HCT116 (cell line): ENCODE measurements around the gene C2CD2L. TPM values are rescaled to one million over a fixed set of nuclear protein-coding genes. Genes with fewer than 3 reads are reported as not detected.
A peak's percentile ranks its signal among the peaks of the same experiment; 100 is the strongest.

Experiments used
- ATAC-seq: fragments of 200-7000 bp; cut with Tn5 transposase; 2 replicates; pipeline ENCODE4 v1.9.1; 2020; ENCODE audit warnings: mild to moderate bottlenecking, moderate library complexity
- BruUV-seq: library from RNA; stranded (reverse); fragments of 400-500 nt; replicated peaks from 2 replicates; lab custom pipeline; 2021; lab: Mats Ljungman, UMichigan
- CTCF ChIA-PET: fragments of 300-600 bp; sonication (Branson Sonifier 250); formaldehyde crosslinking; loops from one replicate; lab custom pipeline; 2021; ENCODE audit warnings: antibody characterized with exemption; lab: Charles Lee
- POLR2A ChIA-PET: fragments of 300-600, 350-600 bp; sonication (Branson Sonifier 250); formaldehyde crosslinking; loops from one replicate; lab custom pipeline; 2021; ENCODE audit warnings: antibody characterized with exemption; lab: Charles Lee
- RAD21 ChIA-PET, 2 experiments: fragments of 300-600 bp; sonication (Branson Sonifier 250); formaldehyde crosslinking; loops; one replicate each; lab custom pipeline; 2023; ENCODE audit warnings: low total read pairs in 2 of 2; ENCODE audit not compliant: uncharacterized antibody in 2 of 2, unreplicated experiment in 2 of 2, low non-redundant PET in 1 of 2; lab: Charles Lee
- DNase-seq: peaks from one replicate; pipeline ENCODE4 v3.0.0-alpha.2; 2010; ENCODE audit warnings: low read depth, low spot score
- H2AFZ ChIP-seq: fragments of 200-600 bp; shearing (Covaris generic), sonication (generic); 2 replicates; pipeline ENCODE4 v1.6.1; 2017; ENCODE audit warnings: low read depth, mixed run types, mixed read lengths, antibody characterized with exemption, low read length; ENCODE audit not compliant: poor library complexity, severe bottlenecking
- H3K27ac ChIP-seq: 2 replicates; pipeline ENCODE4 v1.5.1; 2012; ENCODE audit warnings: low read depth, low read length
- H3K27me3 ChIP-seq: fragments of 200-600 bp; sonication (generic); 2 replicates; pipeline ENCODE4 v1.6.1; 2016; ENCODE audit warnings: mixed run types, low read length, mixed read lengths; ENCODE audit not compliant: insufficient read depth
- H3K36me3 ChIP-seq, 2 experiments: fragments of 200-500 bp in 1 of 2; fragments of 200-600 bp in 1 of 2; sonication (Bioruptor generic) in 1 of 2; sonication (generic) in 1 of 2; 2 replicates each; pipeline versions ENCODE4 v1.5.1 to v1.6.1; 2014 to 2016; ENCODE audit warnings: low read length in 2 of 2, inconsistent platforms in 1 of 2, mixed read lengths in 1 of 2, mixed run types in 1 of 2; ENCODE audit not compliant: insufficient read depth in 2 of 2, control insufficient read depth in 1 of 2
- H3K4me1 ChIP-seq, 2 experiments: fragments of 200-600 bp in 1 of 2; sonication (generic) in 1 of 2; 2 replicates each; pipeline versions ENCODE4 v1.5.1 to v1.6.1; 2012 to 2017; ENCODE audit warnings: low read length in 2 of 2, inconsistent platforms in 1 of 2, mild to moderate bottlenecking in 1 of 2, mixed read lengths in 1 of 2, mixed run types in 1 of 2, moderate library complexity in 1 of 2; ENCODE audit not compliant: insufficient read depth in 2 of 2, control insufficient read depth in 1 of 2
- H3K4me2 ChIP-seq: fragments of 200-600 bp; sonication (generic); 2 replicates; pipeline ENCODE4 v1.6.1; 2017; ENCODE audit warnings: mixed run types, low read length, mixed read lengths
- H3K4me3 ChIP-seq, 2 experiments: fragments of 200-600 bp in 1 of 2; sonication (generic) in 1 of 2; replicated peaks in 1 of 2; 2 replicates each; pipeline ENCODE4 v1.5.1; 2011 to 2016; ENCODE audit warnings: low read length in 2 of 2, control low read depth in 1 of 2, low read depth in 1 of 2, mild to moderate bottlenecking in 1 of 2, mixed read lengths in 1 of 2, mixed run types in 1 of 2
- H3K79me2 ChIP-seq: fragments of 200-600 bp; sonication (generic); 2 replicates; pipeline ENCODE4 v1.6.1; 2017; ENCODE audit warnings: mild to moderate bottlenecking, mixed run types, low read length, moderate library complexity, mixed read lengths; ENCODE audit not compliant: insufficient read depth
- H3K9ac ChIP-seq: fragments of 200-600 bp; sonication (generic); 2 replicates; pipeline ENCODE4 v1.6.1; 2016; ENCODE audit warnings: low read length, mixed read lengths
- H3K9me2 ChIP-seq: fragments of 200-600 bp; sonication (generic), shearing (Covaris generic); 2 replicates; pipeline ENCODE4 v1.6.1; 2017; ENCODE audit warnings: mixed run types, mild to moderate bottlenecking, moderate library complexity; ENCODE audit not compliant: insufficient read depth
- H3K9me3 ChIP-seq, 2 experiments: fragments of 200-500 bp in 1 of 2; fragments of 200-600 bp in 1 of 2; sonication (Bioruptor generic) in 1 of 2; sonication (generic) in 1 of 2; 2 replicates each; pipeline ENCODE4 v1.6.1; 2014 to 2017; ENCODE audit warnings: low read length in 2 of 2, mixed read lengths in 2 of 2, inconsistent platforms in 1 of 2, low read depth in 1 of 2, mild to moderate bottlenecking in 1 of 2, mixed run types in 1 of 2, moderate library complexity in 1 of 2; ENCODE audit not compliant: control insufficient read depth in 1 of 2, insufficient read depth in 1 of 2
- H4K20me1 ChIP-seq: fragments of 200-600 bp; sonication (generic), shearing (Covaris generic); 2 replicates; pipeline ENCODE4 v1.6.1; 2017; ENCODE audit warnings: mixed run types, mild to moderate bottlenecking, moderate library complexity; ENCODE audit not compliant: insufficient read depth
- CBX3 ChIP-seq: IDR thresholded peaks from 2 replicates; pipeline ENCODE4 v1.6.1; 2012; ENCODE audit warnings: low read depth
- EGR1 ChIP-seq: IDR thresholded peaks from 2 replicates; pipeline ENCODE4 v1.6.1; 2012; ENCODE audit warnings: low read depth
- EZH2phosphoT487 ChIP-seq: fragments of 200-600 bp; IDR thresholded peaks from 2 replicates; pipeline ENCODE4 v1.6.1; 2018; ENCODE audit warnings: antibody characterized with exemption, borderline replicate concordance
- JUND ChIP-seq: IDR thresholded peaks from 2 replicates; pipeline ENCODE4 v1.6.1; 2012
- POLR2A ChIP-seq: IDR thresholded peaks from 2 replicates; pipeline ENCODE4 v1.7.0; 2011; ENCODE audit warnings: borderline replicate concordance; ENCODE audit not compliant: insufficient read depth, insufficient read length; ENCODE audit errors: extremely low read depth
- SIN3A ChIP-seq: IDR thresholded peaks from 2 replicates; pipeline ENCODE4 v1.6.1; 2012; ENCODE audit warnings: low read depth
- SP1 ChIP-seq: IDR thresholded peaks from 2 replicates; pipeline ENCODE4 v1.6.1; 2012; ENCODE audit warnings: low read depth
- TCF7L2 ChIP-seq: IDR thresholded peaks from 2 replicates; pipeline ENCODE4 v1.7.0; 2011; ENCODE audit warnings: borderline replicate concordance, inconsistent platforms; ENCODE audit not compliant: insufficient read depth, insufficient read length; ENCODE audit errors: extremely low read depth
- intact Hi-C: fragments of 100-400 bp; cut with micrococcal nuclease; formaldehyde crosslinking; loops from 2 replicates; pipeline ENCODE4 v1.10.0; 2022
- total RNA-seq: library from RNA; stranded (reverse); gene quantifications from one replicate; pipeline ENCODE4 v1.2.1, GENCODE V29; 2021; ENCODE audit not compliant: unreplicated experiment
- TF ChIP-seq, protein P1 (sequence below): IDR thresholded peaks from 2 replicates; pipeline ENCODE4 v1.6.1; 2012; ENCODE audit warnings: low read depth
- TF ChIP-seq, protein P2 (sequence below), 3 experiments: fragments of 200-600 bp in 1 of 3; sonication (generic) in 1 of 3; IDR thresholded peaks in 2 of 3; conservative IDR thresholded peaks in 1 of 3; 2 replicates each; pipeline ENCODE4 v1.5.1; 2012 to 2017; ENCODE audit warnings: low read depth in 2 of 3, low read length in 2 of 3, antibody characterized with exemption in 1 of 3, borderline replicate concordance in 1 of 3, control low read depth in 1 of 3, mild to moderate bottlenecking in 1 of 3, mixed read lengths in 1 of 3, mixed run types in 1 of 3, moderate library complexity in 1 of 3; ENCODE audit not compliant: insufficient read depth in 1 of 3
- TF ChIP-seq, protein P3 (sequence below): IDR thresholded peaks from 2 replicates; pipeline ENCODE4 v1.6.1; 2012

Gene C2CD2L
- total RNA-seq, 1 experiment from 2014 or later, result 12.4 TPM

DNA sequence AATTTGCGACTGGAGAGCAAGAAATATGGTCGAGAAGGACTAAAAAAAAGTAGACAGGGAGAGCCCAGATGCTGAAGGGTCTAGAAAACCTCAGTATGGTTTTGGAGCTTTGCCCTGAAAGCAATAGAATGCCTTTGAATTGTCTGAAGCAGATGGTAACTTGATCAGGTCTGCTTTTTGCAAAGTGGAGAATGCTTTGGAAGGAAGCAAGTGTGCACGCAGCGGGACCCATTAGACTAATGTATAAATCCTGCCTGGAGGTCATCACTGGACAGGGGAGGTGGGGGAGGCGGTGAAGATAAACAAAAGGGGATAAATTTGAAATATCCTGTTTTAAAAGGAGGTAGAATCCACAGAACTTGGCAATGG is 13.5 kb downstream of the C2CD2L start:
- intact Hi-C loops, result no loop called here
- ATAC-seq, result no peak

DNA sequence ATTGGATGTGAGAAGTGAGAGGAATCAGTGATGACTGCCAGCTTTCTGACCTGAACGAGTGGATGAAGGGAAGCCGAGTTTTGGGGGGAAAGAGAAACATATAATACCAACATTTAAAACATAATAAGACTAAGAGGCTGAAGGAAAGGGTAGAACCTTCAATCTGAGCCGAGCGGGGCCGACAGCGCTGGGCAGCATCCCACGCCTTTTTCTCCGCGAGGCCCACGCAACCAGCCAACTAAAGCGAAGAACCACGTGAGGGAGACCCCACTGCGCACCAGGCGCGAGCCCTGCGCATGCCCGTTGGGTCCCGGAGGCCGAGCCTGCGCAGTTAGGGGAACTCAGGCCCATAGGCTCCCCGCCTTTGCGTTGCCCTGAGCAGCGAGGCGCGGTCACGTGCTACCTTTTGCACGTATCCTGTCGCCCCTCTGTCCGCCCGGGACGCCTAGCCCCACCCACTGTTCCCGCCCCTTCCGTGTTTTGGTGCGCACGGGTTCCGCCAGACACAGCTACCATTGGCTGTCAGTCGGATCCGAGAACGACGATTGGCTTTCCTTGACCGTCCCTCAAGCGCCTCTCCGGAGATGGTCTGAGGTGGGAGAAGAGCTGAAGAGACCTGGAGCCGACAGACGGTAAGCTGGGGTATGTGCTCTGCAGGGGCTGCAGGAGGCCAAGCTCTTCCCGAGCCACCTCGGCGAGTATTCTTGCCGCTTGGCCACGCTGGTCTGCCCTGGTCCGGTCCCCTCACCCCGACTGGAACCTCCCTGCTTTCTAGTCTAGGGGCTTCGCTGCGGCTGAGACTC is 14.1 kb downstream of the C2CD2L start, which contains the start of gene HINFP:
HINFP (plus strand) TSS at position 573 of the 803 bp plus-strand sequence. CDS start 5,365 bp downstream, outside the sequence.
- Histone ChIP-seq H4K20me1 (no peaks in the 10 kb centered on the region), H3K9me2 (no peaks in the 10 kb centered on the region), H3K4me2 (peak within 1 kb of the TSS; percentile 87), H3K9ac (peak within 1 kb of the TSS; percentile 87), H3K4me3 (peak within 1 kb of the TSS; percentile 97 to 99), H3K9me3 (no peaks in the 10 kb centered on the region), H3K79me2 (peaks cover 25% of the 10 kb centered on the region), H3K27me3 (no peaks in the 10 kb centered on the region), H3K36me3 (peaks cover 0 to under 1% of the 10 kb centered on the region in 2 experiments; a peak in 1 of 4 replicates), H3K4me1 (peaks cover 16 to 30% of the 10 kb centered on the region in 2 experiments), H2AFZ (peak within 1 kb of the TSS; percentile 75), H3K27ac (peak within 1 kb of the TSS; percentile 62)
- no TSS peak for BruUV-seq
- ChIA-PET CTCF (interaction anchor here (0.6 to 1.9 kb wide), 5 partner anchors 14 to 217 kb away, joined by 3 to 6 read pairs (median 4); partner anchors contain the start of genes HMBS and NLRX1), POLR2A (interaction anchor here (0.6 to 2.5 kb wide), 12 partner anchors 9 to 235 kb away, joined by 3 to 14 read pairs (median 4); partner anchors contain the start of genes C2CD2L, DPAGT1 and HMBS), RAD21 (interaction anchor here in 1 of 2 experiments (0.6 kb wide), 1 partner anchor 19 kb away, joined by 4 read pairs; the partner anchor contains the start of gene DPAGT1)
- intact Hi-C loops, result no loop called here
- DNase-seq (peak; percentile 97), ATAC-seq (peak; percentile 97)
- TF ChIP-seq CBX3 (no peak), EZH2phosphoT487 (no peak), SIN3A (no peak), POLR2A (peak; percentile 84), TCF7L2 (peak; percentile 30), SP1 (peak; percentile 94), EGR1 (peak; percentile 50; the same call in 1 of the 2 replicates), JUND (no peak)
- TF ChIP-seq, protein P1, sequence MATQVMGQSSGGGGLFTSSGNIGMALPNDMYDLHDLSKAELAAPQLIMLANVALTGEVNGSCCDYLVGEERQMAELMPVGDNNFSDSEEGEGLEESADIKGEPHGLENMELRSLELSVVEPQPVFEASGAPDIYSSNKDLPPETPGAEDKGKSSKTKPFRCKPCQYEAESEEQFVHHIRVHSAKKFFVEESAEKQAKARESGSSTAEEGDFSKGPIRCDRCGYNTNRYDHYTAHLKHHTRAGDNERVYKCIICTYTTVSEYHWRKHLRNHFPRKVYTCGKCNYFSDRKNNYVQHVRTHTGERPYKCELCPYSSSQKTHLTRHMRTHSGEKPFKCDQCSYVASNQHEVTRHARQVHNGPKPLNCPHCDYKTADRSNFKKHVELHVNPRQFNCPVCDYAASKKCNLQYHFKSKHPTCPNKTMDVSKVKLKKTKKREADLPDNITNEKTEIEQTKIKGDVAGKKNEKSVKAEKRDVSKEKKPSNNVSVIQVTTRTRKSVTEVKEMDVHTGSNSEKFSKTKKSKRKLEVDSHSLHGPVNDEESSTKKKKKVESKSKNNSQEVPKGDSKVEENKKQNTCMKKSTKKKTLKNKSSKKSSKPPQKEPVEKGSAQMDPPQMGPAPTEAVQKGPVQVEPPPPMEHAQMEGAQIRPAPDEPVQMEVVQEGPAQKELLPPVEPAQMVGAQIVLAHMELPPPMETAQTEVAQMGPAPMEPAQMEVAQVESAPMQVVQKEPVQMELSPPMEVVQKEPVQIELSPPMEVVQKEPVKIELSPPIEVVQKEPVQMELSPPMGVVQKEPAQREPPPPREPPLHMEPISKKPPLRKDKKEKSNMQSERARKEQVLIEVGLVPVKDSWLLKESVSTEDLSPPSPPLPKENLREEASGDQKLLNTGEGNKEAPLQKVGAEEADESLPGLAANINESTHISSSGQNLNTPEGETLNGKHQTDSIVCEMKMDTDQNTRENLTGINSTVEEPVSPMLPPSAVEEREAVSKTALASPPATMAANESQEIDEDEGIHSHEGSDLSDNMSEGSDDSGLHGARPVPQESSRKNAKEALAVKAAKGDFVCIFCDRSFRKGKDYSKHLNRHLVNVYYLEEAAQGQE, result no peak
- TF ChIP-seq, protein P2, sequence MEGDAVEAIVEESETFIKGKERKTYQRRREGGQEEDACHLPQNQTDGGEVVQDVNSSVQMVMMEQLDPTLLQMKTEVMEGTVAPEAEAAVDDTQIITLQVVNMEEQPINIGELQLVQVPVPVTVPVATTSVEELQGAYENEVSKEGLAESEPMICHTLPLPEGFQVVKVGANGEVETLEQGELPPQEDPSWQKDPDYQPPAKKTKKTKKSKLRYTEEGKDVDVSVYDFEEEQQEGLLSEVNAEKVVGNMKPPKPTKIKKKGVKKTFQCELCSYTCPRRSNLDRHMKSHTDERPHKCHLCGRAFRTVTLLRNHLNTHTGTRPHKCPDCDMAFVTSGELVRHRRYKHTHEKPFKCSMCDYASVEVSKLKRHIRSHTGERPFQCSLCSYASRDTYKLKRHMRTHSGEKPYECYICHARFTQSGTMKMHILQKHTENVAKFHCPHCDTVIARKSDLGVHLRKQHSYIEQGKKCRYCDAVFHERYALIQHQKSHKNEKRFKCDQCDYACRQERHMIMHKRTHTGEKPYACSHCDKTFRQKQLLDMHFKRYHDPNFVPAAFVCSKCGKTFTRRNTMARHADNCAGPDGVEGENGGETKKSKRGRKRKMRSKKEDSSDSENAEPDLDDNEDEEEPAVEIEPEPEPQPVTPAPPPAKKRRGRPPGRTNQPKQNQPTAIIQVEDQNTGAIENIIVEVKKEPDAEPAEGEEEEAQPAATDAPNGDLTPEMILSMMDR (IDR thresholded peaks at IDR 0.05 in 2 of 3, conservative IDR thresholded peaks at IDR 0.05 in 1 of 3; ENCODE audit: borderline replicate concordance in 1 of 3, insufficient read depth in 1 of 3, low read depth in 2 of 3, low read length in 2 of 3), result no peak
- TF ChIP-seq, protein P3, sequence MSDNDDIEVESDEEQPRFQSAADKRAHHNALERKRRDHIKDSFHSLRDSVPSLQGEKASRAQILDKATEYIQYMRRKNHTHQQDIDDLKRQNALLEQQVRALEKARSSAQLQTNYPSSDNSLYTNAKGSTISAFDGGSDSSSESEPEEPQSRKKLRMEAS, result peak; percentile 94

More for the DNA sequence above, 13.5 kb downstream of the C2CD2L start:
- H3K36me3 ChIP-seq, result peaks cover under 1 to 5% of the 10 kb centered on the region in 2 experiments; a peak in 2 of 4 replicates
- POLR2A ChIA-PET, result interaction anchor here (0.9 to 2.5 kb wide), 5 partner anchors 9 to 36 kb away, joined by 3 to 14 read pairs (median 7); partner anchors contain the start of gene HMBS
- DNase-seq, result no peak
- no peaks in the 10 kb centered on the region for H4K20me1 ChIP-seq
- CTCF ChIA-PET, result interaction anchor here (1.6 to 1.9 kb wide), 2 partner anchors 48 to 217 kb away, joined by 3 to 6 read pairs; partner anchors contain the start of gene NLRX1
- H2AFZ ChIP-seq, result peak overlapping the region; percentile 75
- BruUV-seq, result TSS peak; percentile 94
- peak overlapping the region; percentile 87 for H3K4me2 ChIP-seq
- H3K27me3 ChIP-seq, result no peaks in the 10 kb centered on the region
- RAD21 ChIA-PET, result no interaction called here
- H3K27ac ChIP-seq, result peak overlapping the region; percentile 40
- H3K9me3 ChIP-seq, result no peaks in the 10 kb centered on the region
- H3K4me3 ChIP-seq, result peak overlapping the region; percentile 43 to 99
- H3K9me2 ChIP-seq, result no peaks in the 10 kb centered on the region
- H3K9ac ChIP-seq, result peak overlapping the region; percentile 70
- peaks cover 25% of the 10 kb centered on the region for H3K79me2 ChIP-seq
- peaks cover 13 to 24% of the 10 kb centered on the region in 2 experiments for H3K4me1 ChIP-seq
- TF ChIP-seq EZH2phosphoT487, result no peak
- peak; percentile 30; the same call in 1 of the 2 replicates for TF ChIP-seq SP1
